DMS 273 (cell line): ENCODE data around the gene SZRD1.
A peak's percentile ranks its signal among the peaks of the same experiment; 100 is the strongest.

Source experiments
- DNase-seq: peaks from one replicate; lab custom pipeline; 2025; ENCODE audit not compliant: unreplicated experiment; lab: John Stamatoyannopoulos, UW

SZRD1 gene

DNA sequence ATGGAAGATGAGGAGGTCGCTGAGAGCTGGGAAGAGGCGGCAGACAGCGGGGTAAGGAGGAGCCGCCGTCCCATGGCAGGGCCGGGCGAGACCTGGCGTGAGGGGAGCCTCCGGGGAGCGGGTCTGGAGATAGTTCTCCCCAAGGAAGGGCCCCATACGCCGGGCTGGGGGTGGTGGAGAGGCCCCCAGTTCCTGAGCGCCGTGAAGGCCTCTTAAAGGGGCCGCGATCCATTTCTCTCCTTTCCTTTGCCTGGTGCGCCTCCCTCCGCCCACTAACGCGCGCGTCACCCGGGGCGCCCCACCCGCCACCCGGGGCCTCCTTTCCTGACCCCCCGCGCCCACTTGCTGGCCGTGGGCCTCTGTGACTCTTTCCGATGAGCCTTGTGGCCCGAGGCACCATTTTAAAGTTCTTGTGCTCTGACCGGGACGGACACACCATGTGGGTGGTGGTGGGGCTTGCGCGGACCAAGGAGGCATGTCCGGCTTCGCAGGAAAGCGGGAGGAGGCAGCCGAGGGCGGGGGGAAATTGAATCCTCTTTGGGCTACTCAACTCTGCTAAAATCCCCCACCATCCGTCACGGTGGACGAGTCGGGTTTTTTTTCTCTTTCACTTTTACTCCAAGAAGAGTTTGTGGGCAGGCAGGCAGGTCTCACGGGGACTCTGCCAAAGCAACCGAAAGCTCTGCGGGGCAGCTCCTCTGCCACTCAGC is 371 bp downstream of the SZRD1 start:
- DNase-seq = peak; percentile 90

DNA sequence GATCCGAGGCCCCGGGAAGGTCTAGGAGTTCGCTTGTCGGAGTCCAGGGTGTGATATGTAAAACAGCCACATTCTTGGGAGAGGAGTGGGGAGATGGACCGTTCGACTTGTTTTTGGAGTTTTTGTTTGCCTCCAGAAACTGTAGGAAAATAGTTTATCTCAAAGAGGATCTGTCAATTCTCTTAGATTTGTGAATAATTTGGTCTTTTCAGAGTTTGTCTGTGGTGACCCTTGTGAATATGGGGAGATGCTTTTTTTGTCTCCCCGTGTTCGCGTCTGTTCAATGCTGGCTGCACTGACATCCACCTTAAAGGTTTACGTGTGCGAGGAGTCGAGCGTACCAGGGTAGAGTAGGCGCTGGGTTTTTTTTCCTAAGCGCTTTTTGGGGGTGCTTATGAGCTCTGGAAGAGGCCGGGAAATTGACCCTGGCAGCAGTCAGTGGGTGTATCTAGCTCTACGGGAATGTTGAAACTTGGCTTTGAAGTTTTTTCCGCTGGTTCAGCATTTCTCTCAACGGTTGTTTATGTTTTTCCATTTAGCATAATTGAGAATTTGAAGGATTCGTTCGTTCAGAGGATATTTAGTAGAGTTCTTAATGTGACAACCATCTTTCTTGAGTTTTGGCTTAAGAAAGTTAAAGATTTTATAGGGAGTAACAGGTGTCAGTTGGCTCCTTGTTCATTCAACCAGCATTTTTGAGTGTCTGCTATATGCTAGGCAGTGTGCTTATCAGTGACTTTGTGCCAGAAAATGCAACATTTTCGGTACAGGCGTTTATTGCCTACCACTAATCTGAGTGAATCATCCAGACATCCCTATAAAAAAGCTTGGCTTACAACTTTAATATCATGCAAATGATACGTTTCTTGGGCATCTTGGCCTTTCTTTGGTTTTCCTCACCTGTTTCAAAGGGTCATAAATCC is 1.2 kb downstream of the SZRD1 start:
- peak; percentile 54 for DNase-seq

DNA sequence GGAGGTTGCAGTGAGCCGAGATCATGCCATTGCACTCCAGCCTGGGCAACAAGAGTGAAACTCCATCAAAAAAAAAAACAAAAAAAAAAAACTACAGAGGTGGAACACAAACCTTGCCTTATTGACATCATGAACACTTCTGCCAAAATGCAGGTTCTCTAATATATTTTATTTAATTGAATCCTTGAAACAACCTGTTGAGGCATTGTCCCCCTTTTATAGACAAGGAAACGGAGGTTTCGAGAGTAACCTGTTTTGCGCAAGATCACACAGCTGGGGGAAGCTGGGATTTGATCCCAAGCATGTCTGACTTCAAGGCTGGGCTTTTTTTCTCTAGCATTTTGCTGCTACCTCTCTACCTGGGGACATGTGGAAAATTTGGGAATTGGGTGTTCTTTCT is 2.8 kb downstream of the SZRD1 start:
- DNase-seq = no peak

DNA sequence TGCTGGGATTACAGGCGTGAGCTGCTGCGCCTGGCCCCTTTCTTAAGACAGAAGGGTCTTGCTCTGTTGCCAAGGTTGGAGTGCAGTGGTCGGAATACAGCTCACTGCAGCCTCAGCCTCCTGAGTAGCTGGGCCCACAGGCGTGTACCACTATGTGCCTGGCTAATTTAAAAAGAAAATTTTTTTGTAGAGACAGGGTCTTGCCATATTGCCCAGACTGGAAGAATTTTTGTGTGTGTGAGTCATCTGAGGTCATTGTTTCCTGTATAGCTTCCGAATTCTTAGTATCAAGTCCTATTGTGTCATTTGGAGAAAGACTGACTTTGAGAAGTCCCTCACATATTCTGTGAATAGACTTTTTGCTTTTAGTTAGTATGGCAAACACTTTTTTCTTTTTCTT is 4.7 kb downstream of the SZRD1 start:
- DNase-seq = no peak

DNA sequence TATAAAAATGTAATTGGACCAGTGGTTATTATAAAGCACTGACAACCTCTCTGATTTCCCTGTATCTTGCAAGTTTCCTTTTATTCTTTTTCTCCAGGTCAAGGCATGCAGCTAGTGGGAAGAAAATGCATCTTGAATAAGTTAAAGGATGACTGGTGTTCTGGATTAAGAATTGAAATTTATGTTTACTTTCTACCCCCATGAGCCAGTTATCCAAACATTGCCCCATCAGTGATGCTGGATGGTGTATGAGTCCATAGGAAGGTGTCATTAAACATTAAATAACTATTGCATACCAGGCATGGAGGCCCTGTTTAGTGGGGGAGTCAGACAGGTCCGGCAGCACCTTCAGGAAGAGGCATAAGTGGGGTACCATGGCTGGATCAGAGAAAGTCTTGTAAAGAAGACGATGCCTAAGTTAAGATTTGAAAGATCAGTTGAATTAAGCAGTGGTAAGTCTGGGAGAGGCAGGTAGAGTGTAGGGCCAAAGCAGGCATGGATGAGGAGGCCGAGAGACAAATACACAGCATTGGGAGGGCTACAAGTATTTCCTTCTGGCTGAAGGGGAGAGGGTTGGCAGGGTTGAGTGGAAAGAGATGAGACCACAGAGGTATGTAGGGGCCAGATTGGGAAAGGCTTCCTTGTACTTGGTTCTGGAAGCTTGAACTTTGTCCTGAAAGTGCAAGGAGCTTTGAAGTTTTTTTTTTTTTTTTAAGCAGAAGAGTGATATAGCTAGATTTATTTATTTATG is 5.7 kb downstream of the SZRD1 start:
- DNase-seq = no peak

DNA sequence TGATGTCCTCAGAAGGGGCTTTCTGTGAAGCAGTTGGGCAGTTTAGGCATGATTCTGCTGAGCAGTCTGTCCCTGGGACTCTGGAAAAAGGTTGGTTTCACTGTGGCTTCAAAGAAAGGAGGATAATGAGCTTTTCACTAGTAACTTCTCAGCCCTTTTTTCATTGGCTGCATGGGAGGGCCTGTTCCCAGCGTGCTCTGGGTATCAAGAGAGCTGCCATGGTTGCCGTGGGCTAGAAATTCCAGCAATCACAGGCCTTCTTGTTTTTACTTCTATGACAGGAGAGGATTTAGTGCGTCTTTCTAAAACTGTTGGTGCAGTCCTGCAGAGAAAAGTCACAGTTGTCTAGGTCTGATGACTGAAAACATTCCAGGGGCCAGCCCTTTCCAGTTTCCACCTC is 7.2 kb downstream of the SZRD1 start:
- no peak for DNase-seq

DNA sequence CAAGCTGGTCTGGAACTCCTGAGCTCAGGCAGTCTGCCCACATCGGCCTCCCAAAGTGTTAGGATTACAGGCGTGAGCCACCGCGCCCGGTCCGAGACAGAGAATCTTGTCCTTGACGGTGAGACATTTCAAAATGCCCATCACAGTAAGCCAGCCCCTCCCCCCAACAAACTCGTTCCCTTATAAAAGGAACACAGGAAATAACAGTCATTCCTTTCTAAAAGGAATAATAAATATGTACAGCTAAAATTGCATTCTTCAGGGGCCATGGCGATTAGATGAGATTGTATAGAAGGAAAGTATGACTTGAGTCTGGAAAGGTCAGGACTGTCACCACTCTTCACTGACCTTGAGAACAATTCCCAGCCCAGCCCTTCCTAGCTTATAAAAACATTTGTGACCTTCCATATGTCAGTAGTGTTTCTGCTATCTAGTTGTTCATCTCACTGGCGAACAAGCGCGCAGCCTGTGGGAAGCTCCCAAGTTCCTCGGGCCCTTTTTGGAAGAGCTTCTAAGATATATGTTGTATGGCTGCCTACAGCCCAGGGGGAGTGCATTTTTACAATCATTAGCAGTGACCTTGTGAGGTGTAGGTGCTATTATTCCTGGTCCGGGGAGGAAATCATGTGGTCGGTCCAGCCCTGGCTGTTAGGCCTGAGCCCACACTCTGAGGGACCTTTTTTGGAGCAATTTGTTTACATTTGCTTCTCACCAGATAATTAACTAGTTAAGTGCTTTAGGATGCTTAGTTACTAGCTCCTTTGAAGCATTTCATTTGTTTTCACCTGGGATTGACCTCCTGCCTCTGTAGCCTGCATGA is 8.7 kb downstream of the SZRD1 start:
- DNase-seq = no peak

DNA sequence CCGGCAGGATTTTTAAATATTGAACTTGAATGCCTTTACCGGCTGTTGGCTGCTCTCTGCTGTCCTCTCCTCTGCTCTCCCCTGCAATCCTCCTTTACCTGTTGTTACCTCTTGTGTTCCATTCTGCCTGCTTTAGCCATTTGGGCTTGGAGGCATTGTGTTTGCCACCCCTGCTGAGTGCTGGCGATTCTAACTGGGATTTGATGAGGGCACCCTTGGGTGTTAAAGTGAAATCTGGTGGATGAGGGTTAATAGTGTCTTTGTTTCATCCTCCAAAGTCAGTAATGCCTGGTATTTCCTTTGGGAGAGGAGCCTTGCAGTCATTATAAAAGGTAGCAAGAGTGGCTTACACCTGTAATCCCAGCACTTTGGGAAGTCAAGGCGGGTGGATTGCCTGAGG is 9.9 kb downstream of the SZRD1 start:
- no peak for DNase-seq

DNA sequence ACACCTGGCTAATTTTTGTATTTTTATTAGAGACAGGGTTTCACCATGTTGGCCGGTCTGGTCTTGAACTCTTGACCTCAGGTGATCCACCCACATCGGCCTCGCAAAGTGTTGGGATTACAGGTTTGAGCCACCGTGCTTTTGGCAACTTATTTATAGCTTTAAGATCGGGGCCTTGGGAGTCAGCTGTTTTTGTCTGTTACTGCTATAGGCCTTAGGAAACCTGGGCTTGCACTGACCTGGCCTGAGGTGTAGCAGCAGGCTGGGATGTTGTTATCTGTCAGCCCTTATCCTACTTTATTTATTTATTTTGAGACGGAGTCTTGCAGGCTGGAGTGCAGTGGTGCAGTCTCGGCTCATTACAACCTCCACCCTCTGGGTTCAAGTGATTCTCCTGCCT is 11.4 kb downstream of the SZRD1 start:
- no peak for DNase-seq

DNA sequence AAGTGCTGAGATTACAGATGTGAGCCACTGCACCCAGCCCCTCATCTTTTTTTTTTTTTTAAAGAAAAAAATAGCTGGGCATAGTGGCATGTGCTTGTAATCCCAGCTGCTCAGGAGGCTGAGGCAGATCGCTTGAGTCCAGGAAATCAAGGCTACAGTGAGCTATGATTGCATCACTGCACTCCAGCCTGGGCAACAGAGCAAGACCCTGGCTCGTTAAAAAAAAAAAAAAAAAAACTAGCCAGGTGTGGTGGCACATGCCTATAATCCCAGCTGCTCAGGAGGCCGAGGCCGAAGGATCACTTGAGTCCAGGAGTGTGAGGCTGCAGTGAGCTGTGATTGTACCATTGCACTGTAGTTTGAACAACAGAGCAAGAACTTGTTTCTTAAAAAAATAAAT is 13.8 kb downstream of the SZRD1 start:
- no peak for DNase-seq

DNA sequence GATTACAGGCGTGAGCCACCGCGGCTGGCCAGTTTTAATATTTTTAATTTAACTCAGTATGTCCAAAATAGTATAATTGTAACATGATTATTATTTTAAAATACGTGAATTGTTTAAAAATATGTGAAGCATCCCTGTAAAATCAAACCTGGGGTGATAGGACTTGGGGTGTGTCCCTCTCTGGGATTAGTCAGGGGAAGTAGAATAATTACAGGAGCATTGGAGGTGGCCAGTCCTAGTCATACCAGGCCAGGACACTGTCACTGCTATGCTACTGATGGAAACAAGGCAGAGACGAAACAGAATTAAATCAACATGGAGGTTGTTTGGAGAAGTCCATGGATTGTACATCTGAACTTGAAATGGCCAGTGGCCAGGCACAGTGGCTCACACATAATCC is 16.8 kb downstream of the SZRD1 start:
- no peak for DNase-seq

DNA sequence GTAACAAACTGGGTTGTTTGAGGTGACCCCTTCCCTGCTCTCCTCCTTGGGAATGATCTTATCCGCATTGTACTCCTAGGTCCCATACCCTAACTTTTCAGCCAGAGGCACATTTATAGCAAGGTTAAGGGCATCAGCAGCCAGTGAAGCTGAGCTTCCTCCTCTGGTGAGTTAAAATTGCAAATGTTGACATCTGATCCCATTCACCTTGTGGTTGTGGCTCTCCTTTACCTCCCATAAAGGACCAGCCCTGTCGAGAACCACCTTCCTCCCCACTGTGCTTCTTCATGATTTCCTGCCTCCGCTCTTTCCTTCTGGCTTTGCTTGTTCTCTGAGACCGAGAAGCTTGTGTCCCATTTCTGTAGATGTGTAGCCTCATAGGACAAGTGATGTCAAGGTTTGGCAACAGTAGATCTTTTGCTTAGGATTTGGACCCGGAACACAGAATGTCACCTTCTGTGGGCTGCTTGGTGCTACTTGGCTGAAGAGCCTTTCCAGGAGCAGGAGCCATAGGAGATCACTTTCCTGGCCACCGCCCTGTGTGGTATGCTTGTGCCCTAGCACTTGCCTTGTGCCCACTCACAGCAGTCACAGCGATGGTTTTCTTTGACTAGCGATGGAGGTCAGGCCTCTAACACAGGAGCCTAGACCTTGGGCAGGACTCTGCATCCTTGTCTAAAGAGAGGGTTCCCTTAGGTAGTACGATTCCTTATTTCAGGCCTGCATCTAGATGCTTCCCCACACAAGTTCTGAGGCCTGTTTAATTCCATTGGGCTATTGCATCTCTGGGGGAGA is 18.8 kb downstream of the SZRD1 start:
- DNase-seq = no peak

DNA sequence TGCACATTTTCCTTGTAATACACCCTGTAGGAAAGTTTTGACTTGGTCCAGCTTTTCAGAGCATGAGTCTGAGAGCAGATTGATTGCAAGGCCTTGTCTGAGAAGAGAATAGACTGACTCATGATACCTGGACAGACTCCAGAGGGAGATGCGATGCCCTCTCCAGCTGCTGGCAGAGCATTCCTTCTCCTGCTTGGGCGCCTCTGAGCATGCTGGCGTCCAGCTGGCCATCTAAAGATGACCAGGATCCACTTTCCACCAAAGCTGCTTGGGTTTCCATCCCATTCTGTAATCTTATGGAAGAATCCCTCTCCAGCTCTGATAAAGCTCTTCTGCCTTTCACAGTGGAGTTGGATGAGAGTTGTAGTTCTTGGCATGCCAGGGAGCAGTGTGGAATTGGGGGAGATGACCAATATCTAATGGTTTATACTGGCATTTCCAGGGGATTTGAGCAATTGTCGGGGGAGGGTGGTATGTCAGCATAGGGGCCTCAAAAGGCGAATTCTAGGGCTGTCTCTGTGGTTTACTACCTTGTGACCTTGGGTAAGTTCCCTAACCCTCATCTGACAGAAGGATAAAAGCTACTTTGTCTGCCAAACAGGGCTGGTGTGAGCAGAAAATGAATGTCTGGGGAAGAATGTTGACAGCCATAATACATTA is 19.5 kb downstream of the SZRD1 start:
- DNase-seq = peak; percentile 71

DNA sequence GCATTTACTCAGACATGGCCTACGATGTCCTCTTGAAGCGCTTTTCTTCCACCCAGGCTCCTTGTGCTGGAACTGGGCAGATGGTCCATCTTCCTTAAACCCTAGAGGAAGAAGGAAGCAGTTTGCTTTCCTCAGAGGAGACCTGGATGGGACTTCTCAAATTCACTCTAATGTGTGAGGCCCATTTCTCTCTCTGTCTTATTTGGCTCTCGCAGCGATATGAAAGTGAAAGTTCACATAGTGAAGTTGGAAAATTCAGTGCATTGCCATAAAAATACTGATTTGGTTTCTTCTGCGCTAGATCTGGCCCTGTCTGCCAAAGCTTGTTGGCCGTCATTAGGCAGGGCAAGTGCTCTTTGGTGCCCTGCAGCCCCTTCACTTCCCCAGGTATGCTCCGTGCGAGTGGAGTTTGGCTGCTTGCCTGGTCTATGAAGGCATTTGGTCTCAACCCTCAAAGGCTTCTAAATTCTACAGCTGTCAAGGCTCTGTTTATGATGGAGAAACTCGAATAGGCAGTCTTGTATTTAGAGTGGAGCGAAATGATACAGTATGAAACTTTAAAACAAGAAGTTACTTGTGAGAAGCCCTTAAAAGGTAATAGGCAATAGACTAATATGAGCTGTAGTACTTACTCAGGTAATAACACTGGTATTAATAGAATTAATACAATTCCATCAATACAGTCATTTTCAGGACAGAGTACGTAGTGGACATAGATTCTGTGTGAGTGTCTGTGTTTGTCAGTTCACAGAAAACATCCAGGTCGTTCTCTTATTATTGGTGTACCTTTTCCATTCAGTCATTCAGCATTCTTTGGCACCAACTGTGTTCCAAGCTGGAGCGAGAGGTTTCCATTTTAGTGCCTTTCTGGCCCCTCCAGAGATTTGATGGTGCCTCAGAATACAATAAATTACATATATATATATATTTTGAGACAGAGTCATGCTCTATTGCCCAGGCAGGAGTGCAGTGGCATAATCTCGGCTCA is 20.5 kb downstream of the SZRD1 start:
- DNase-seq = peak; percentile 48

DNA sequence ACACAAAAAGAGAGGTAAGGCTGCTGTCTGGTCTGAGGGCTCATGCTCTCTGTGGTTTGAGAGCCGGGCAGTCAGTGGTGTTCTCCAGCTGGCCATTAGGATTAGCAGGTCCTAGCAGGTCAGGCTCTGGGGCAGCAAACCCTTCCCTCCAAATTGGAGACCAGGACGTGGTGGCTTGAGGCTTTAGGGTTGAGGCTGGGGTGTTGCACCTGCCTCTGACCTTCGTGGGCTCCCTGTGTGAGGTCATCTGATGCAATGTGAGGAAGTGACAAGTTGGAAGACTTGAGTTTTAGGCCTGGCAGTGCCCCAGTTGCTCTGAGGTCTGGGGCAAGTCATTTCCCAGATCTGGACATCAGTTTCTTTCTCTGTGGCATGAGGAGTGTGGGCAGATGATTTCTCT is 24.4 kb downstream of the SZRD1 start:
- no peak for DNase-seq

DNA sequence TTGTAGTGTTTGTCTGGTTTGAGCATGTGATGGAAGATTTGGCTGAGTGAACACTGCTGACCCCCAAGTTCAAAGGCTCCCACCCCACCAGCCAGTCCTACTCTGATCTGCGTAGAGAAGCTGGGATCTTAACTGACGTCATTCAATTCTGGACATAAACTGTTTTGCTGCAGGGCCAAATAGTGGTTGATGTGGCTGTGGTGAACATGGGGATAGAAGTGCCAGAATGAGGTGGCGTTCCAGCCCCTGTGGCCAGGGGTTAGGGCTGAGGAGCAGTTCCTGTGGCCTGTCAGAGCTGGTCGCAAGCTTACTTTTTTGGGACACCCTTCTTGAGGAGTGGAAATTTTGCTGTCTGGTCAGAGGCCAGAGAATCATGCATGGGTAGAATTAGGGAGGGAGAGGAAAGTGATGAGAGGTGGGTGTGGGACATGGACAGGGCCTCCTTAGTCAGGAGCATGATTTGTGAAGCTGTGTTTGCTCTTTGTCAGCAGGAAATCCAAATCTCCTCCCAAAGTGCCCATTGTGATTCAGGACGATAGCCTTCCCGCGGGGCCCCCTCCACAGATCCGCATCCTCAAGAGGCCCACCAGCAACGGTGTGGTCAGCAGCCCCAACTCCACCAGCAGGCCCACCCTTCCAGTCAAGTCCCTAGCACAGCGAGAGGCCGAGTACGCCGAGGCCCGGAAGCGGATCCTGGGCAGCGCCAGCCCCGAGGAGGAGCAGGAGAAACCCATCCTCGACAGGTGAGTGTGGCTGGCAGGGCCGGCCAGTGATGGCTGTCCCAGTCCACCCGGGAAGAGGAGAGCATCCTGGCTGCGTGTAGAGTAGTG is 25.9 kb downstream of the SZRD1 start:
- no peak for DNase-seq
